ENCODE measurements around the gene PXK. TPM values are rescaled to one million over a fixed set of nuclear protein-coding genes. Genes with fewer than 3 reads are reported as not detected.

The PXK gene
- total RNA-seq, 1 donor from 2014 or later = 12.4 TPM

DNA sequence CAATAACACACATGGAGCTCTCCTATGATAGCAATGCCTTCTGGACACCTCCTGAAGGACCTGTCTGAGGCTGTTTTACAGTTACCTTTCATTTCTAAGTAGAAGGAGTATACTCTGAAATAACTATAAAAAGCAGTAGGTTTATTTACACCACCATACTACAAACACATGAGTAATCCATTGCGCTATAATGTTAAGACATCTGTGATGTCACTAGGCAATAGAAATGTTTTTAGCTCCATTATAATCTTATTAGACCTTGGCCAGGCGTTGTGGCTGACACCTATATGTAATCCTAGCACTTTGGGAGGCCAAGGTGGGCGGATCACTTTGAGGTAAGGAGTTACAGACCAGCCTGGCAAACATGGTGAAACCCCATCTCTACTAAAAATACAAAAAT, 24.7 kb downstream of the PXK start:
- peaks cover 4% of the 10 kb centered on the region for H3K4me1 Mint-ChIP-seq (ENCODE audit: unreplicated experiment)
- H3K9me3 Mint-ChIP-seq = no peaks in the 10 kb centered on the region
- H3K27ac Mint-ChIP-seq = no peak overlapping the region
- H3K4me3 Mint-ChIP-seq = no peak overlapping the region
- DNase-seq (ENCODE audit: extremely low spot score, unreplicated experiment) = no peak
- peaks cover 7% of the 10 kb centered on the region for H3K36me3 Mint-ChIP-seq
- TF ChIP-seq, protein P1, sequence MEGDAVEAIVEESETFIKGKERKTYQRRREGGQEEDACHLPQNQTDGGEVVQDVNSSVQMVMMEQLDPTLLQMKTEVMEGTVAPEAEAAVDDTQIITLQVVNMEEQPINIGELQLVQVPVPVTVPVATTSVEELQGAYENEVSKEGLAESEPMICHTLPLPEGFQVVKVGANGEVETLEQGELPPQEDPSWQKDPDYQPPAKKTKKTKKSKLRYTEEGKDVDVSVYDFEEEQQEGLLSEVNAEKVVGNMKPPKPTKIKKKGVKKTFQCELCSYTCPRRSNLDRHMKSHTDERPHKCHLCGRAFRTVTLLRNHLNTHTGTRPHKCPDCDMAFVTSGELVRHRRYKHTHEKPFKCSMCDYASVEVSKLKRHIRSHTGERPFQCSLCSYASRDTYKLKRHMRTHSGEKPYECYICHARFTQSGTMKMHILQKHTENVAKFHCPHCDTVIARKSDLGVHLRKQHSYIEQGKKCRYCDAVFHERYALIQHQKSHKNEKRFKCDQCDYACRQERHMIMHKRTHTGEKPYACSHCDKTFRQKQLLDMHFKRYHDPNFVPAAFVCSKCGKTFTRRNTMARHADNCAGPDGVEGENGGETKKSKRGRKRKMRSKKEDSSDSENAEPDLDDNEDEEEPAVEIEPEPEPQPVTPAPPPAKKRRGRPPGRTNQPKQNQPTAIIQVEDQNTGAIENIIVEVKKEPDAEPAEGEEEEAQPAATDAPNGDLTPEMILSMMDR (conservative IDR thresholded peaks at IDR 0.05) = no peak
- H3K27me3 Mint-ChIP-seq = no peaks in the 10 kb centered on the region

DNA sequence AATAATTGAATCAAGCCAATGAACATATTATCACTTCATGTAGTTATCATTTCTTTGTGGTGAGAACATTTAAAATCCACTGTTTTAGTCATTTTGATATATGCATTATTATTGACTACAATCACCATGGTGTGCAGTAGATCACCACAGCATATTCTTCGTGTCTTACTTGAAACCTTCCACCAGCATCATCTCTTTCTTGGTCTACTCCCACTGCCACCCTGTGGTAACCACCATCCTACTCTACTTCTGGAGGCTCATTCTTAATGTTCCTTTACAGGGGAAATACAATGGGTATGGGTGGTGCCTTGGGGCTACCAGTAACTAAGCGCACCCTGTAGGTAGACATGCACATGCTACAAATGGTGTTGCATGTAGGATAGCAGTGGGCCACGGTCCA, 25.4 kb downstream of the PXK start:
- H3K27ac Mint-ChIP-seq = no peak overlapping the region
- peaks cover 7% of the 10 kb centered on the region for H3K36me3 Mint-ChIP-seq
- no peak for DNase-seq (ENCODE audit: extremely low spot score, unreplicated experiment)
- no peaks in the 10 kb centered on the region for H3K9me3 Mint-ChIP-seq
- no peaks in the 10 kb centered on the region for H3K27me3 Mint-ChIP-seq
- no peak overlapping the region for H3K4me3 Mint-ChIP-seq
- H3K4me1 Mint-ChIP-seq (ENCODE audit: unreplicated experiment) = no peaks in the 10 kb centered on the region
- TF ChIP-seq, protein P1 (conservative IDR thresholded peaks at IDR 0.05) = no peak

DNA sequence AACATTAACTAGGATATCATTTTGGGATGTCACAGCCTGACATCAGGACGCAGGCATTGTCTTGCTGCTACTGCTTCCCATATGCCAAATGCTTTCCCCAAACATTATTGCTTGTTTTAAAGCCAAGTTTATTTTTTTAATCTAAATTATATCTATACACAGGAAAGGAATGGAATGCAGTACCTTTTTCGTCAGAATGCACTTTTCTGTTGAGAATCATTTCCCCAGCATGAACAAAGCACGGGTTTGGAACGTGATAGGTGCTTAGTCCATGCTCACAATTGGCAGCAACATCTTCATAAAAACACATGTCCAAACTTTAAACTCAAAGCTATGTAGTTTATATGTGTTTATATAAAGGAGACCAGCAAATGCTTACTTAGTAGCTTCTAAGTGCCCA, 26.1 kb downstream of the PXK start:
- Mint-ChIP-seq H3K27me3 (no peaks in the 10 kb centered on the region), H3K36me3 (peaks cover 4% of the 10 kb centered on the region), H3K27ac (no peak overlapping the region), H3K4me3 (no peak overlapping the region), H3K4me1 (ENCODE audit: unreplicated experiment) (no peaks in the 10 kb centered on the region), H3K9me3 (no peaks in the 10 kb centered on the region)
- TF ChIP-seq, protein P1 (conservative IDR thresholded peaks at IDR 0.05) = no peak
- no peak for DNase-seq (ENCODE audit: extremely low spot score, unreplicated experiment)

DNA sequence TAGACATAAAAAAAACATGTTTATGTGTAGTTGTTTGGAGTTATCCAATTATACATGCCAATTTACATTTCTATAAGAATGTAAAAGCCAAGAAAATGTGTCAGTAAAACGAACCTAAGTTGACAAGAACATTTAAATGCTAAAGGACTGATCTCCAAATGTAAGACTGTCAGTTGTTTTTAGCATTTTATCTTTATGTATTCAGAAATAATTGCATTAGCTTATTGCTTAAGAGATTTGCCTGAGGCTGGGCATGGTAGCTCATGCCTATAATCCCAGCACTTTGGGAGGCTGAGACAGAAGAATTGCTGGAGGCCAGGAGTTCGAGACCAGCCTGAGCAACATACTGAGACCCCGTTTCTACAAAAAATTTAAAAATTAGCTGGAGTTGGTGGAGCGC, 26.9 kb downstream of the PXK start:
- H3K36me3 Mint-ChIP-seq = peaks cover 4% of the 10 kb centered on the region
- TF ChIP-seq, protein P1 (conservative IDR thresholded peaks at IDR 0.05) = no peak
- no peaks in the 10 kb centered on the region for H3K27me3 Mint-ChIP-seq
- no peak overlapping the region for H3K4me3 Mint-ChIP-seq
- H3K9me3 Mint-ChIP-seq = peaks cover 4% of the 10 kb centered on the region
- no peaks in the 10 kb centered on the region for H3K4me1 Mint-ChIP-seq (ENCODE audit: unreplicated experiment)
- H3K27ac Mint-ChIP-seq = no peak overlapping the region
- no peak for DNase-seq (ENCODE audit: extremely low spot score, unreplicated experiment)

DNA sequence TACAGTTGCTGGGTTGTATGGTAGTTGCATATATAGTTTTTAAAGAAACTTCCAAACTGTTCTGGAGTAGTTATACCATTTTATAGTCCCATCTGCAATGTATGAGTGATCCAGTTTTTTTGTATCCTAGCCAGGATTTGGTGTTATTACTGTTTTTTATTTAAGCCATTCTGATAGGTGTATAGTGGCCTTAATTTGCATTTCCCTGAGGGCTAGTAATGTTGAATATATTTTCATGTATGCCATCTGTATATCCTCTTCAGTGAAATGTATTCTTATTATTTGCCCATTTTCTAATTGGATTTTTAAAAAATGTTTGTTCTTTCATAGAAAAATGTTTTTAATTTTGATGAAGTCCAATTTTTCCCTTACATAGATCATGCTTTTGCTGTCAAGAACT, 29.2 kb downstream of the PXK start:
- Mint-ChIP-seq H3K27me3 (no peaks in the 10 kb centered on the region), H3K4me1 (ENCODE audit: unreplicated experiment) (no peaks in the 10 kb centered on the region), H3K27ac (no peak overlapping the region), H3K4me3 (no peak overlapping the region), H3K9me3 (peaks cover 4% of the 10 kb centered on the region), H3K36me3 (peaks cover 4% of the 10 kb centered on the region)
- TF ChIP-seq, protein P1 (conservative IDR thresholded peaks at IDR 0.05) = no peak
- no peak for DNase-seq (ENCODE audit: extremely low spot score, unreplicated experiment)

DNA sequence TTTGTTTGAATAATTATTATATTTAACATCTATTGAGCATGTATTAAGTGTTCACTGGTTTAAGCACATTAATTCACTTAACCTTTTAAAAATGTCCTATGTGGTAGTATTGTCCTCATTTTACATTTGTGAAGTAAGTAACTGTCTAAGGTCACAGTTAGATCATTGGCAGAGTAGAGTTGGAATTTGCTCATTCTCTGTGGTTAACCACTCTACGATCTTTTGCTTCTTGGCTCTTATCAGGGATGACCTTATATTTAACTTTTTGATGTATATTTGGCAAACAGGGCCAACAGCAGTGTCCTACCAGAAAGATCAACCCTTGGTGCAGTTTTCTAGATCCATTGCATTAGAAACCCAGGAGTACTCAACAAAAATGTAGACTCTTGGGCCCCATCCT, 34.0 kb downstream of the PXK start:
- Mint-ChIP-seq H3K36me3 (no peaks in the 10 kb centered on the region), H3K4me1 (ENCODE audit: unreplicated experiment) (no peaks in the 10 kb centered on the region), H3K4me3 (no peak overlapping the region), H3K27me3 (no peaks in the 10 kb centered on the region), H3K27ac (no peak overlapping the region), H3K9me3 (peaks cover 4% of the 10 kb centered on the region)
- no peak for DNase-seq (ENCODE audit: extremely low spot score, unreplicated experiment)
- TF ChIP-seq, protein P1 (conservative IDR thresholded peaks at IDR 0.05) = no peak

Measured in type B pancreatic cell (in vitro differentiated cells).